ENCODE results near the gene DYNLT4. TPM values are rescaled to one million over a fixed set of nuclear protein-coding genes. Genes with fewer than 3 reads are reported as not detected.

DYNLT4 gene
- 0.32 TPM in 1 of 2 replicates, not detected in the other for total RNA-seq

GRCh38 chr1:44806704-44807363 is at the start of gene DYNLT4:
Gene DYNLT4, minus strand, starts transcription at chr1:44807351. Its CDS starts 683 bp downstream, at chr1:44806668.
- H3K36me3 Mint-ChIP-seq (ENCODE audit: low read depth): peaks cover 84% of the 10 kb centered on the region
- no peak for DNase-seq (ENCODE audit: low spot score)
- H3K4me1 Mint-ChIP-seq (ENCODE audit: low read depth): peaks cover 69% of the 10 kb centered on the region
- H3K4me3 Mint-ChIP-seq (ENCODE audit: low read depth): peak within 1 kb of the TSS; percentile 75
- no peaks in the 10 kb centered on the region for H3K9me3 Mint-ChIP-seq
- no peaks in the 10 kb centered on the region for H3K27me3 Mint-ChIP-seq (ENCODE audit: low read depth)
- peak within 1 kb of the TSS; percentile 99 for H3K27ac Mint-ChIP-seq
- intact Hi-C loops (cut with micrococcal nuclease): loop anchor here (1.0 to 10.0 kb wide), 7 partner anchors 13 to 878 kb away; partner anchors contain the start of genes ARMH1, GPBP1L1, NASP and TESK2

- Mint-ChIP-seq H3K4me3 (ENCODE audit: low read depth) (no peak overlapping the region), H3K9me3 (no peaks in the 10 kb centered on the region), H3K27ac (no peak overlapping the region), H3K4me1 (ENCODE audit: low read depth) (peaks cover 4% of the 10 kb centered on the region), H3K27me3 (ENCODE audit: low read depth) (no peaks in the 10 kb centered on the region), H3K36me3 (ENCODE audit: low read depth) (peaks cover 22% of the 10 kb centered on the region)
- intact Hi-C loops (cut with micrococcal nuclease): no loop called here
- no peak for DNase-seq (ENCODE audit: low spot score)
These were observed 48.6 kb upstream of the DYNLT4 start for GRCh38 chr1:44855742-44856141.

- intact Hi-C loops (cut with micrococcal nuclease): no loop called here
- Mint-ChIP-seq H3K27me3 (ENCODE audit: low read depth) (no peaks in the 10 kb centered on the region), H3K27ac (no peak overlapping the region), H3K36me3 (ENCODE audit: low read depth) (peaks cover 19% of the 10 kb centered on the region), H3K4me3 (ENCODE audit: low read depth) (no peak overlapping the region), H3K9me3 (no peaks in the 10 kb centered on the region), H3K4me1 (ENCODE audit: low read depth) (no peaks in the 10 kb centered on the region)
- DNase-seq (ENCODE audit: low spot score): no peak
These were observed 47.8 kb upstream of the DYNLT4 start for GRCh38 chr1:44854970-44855369.

DNA sequence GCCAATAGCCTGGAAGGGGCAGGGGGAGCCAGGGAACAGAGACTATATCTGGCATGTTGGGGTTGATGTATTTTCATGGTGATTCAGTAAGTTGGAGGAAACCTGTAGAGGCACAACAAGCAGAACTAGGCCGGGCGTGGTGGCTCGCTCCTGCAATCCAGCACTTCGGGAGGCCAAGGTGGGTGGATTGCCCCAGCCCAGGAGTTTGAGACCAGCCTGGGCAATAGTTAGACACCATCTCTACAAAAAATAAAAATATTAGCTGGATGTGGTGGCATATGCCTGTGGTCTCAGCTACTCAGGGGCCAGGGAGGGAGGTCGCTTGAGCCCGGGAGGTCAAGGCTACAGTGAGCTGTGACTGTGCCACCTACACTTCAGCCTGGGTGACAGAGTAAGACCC is 46.0 kb upstream of the DYNLT4 start:
- no peak for DNase-seq (ENCODE audit: low spot score)
- H3K27ac Mint-ChIP-seq: no peak overlapping the region
- no peaks in the 10 kb centered on the region for H3K9me3 Mint-ChIP-seq
- peaks cover 2% of the 10 kb centered on the region for H3K4me1 Mint-ChIP-seq (ENCODE audit: low read depth)
- peaks cover 19% of the 10 kb centered on the region for H3K36me3 Mint-ChIP-seq (ENCODE audit: low read depth)
- intact Hi-C loops (cut with micrococcal nuclease): no loop called here
- no peaks in the 10 kb centered on the region for H3K27me3 Mint-ChIP-seq (ENCODE audit: low read depth)
- H3K4me3 Mint-ChIP-seq (ENCODE audit: low read depth): no peak overlapping the region

GRCh38 chr1:44851308-44851707 is 44.2 kb upstream of the DYNLT4 start:
- Mint-ChIP-seq H3K27ac (no peak overlapping the region), H3K4me3 (ENCODE audit: low read depth) (no peak overlapping the region)

GRCh38 chr1:44849575-44850132 is 42.5 kb upstream of the DYNLT4 start:
- intact Hi-C loops (cut with micrococcal nuclease): no loop called here
- peaks cover 2% of the 10 kb centered on the region for H3K27me3 Mint-ChIP-seq (ENCODE audit: low read depth)
- peaks cover 15% of the 10 kb centered on the region for H3K36me3 Mint-ChIP-seq (ENCODE audit: low read depth)
- peak overlapping the region; percentile 18 for H3K27ac Mint-ChIP-seq
- peaks cover 2% of the 10 kb centered on the region for H3K4me1 Mint-ChIP-seq (ENCODE audit: low read depth)
- H3K9me3 Mint-ChIP-seq: no peaks in the 10 kb centered on the region
- DNase-seq (ENCODE audit: low spot score): no peak
- H3K4me3 Mint-ChIP-seq (ENCODE audit: low read depth): no peak overlapping the region

More at GRCh38 chr1:44851308-44851707, 44.2 kb upstream of the DYNLT4 start:
- Mint-ChIP-seq H3K36me3 (ENCODE audit: low read depth) (peaks cover 10% of the 10 kb centered on the region), H3K4me1 (ENCODE audit: low read depth) (peaks cover 2% of the 10 kb centered on the region), H3K9me3 (no peaks in the 10 kb centered on the region), H3K27me3 (ENCODE audit: low read depth) (no peaks in the 10 kb centered on the region)
- no peak for DNase-seq (ENCODE audit: low spot score)
- intact Hi-C loops (cut with micrococcal nuclease): no loop called here

DNA sequence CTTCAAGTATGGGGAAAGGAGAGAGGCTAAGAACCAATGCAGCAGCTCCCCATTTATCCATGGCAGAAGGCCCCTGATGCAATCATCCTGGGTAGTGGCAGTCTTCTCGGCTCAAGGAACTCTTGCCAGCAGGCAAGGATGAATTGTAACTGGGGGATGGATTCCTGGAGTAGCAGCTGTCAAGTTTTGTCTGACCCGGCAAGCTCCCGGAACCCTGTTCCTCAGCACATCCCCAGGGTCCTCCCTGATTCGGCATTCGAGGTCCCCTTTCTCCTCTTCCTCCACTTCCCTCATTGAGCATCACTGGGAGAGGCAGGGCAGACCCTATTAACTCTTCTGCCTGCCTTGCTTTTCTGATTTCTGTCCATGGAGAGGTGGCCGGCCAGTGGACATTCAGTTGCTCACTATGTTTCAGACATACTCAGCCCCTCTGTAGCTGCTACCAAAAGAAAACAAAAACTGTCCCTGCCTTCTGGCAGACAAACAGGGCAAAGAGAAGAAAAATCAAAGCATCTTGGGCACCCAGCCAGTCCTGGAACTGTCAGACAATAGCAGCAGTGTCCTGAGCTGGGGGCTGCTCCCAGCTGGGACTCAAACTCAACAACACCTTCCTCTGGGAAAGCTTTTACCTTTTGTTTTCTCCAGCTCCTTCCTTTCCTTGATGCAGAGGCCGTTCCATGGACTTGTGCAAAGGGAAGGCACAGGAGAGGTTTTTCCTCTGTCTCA is 41.5 kb upstream of the DYNLT4 start:
- no peak for DNase-seq (ENCODE audit: low spot score)
- intact Hi-C loops (cut with micrococcal nuclease): no loop called here
- H3K36me3 Mint-ChIP-seq (ENCODE audit: low read depth): peaks cover 16% of the 10 kb centered on the region
- no peaks in the 10 kb centered on the region for H3K9me3 Mint-ChIP-seq
- H3K27me3 Mint-ChIP-seq (ENCODE audit: low read depth): peaks cover 9% of the 10 kb centered on the region
- H3K4me3 Mint-ChIP-seq (ENCODE audit: low read depth): no peak overlapping the region
- peaks cover 2% of the 10 kb centered on the region for H3K4me1 Mint-ChIP-seq (ENCODE audit: low read depth)
- H3K27ac Mint-ChIP-seq: no peak overlapping the region

DNA sequence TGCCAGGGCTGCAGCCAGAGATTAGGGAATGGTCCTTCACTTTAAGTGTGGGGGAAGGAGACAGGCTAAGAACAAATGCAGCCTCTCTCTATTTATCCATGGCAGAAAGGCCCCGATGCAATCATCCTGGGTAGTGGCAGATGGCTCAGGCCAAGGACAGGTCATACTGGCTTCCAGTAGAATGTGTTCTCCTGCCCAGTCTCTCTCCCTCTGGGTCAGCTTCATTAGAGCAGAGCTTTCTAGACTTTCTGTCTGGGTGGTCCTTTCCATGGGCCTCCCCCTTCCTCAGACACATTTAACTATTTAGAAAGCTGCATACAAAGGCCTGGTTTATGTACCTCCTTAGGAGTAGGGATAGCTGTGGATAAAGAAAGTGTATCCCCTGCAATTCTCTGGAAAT is 40.7 kb upstream of the DYNLT4 start:
- Mint-ChIP-seq H3K4me3 (ENCODE audit: low read depth) (no peak overlapping the region), H3K27me3 (ENCODE audit: low read depth) (peaks cover 9% of the 10 kb centered on the region), H3K9me3 (no peaks in the 10 kb centered on the region), H3K27ac (no peak overlapping the region), H3K36me3 (ENCODE audit: low read depth) (peaks cover 14% of the 10 kb centered on the region), H3K4me1 (ENCODE audit: low read depth) (peaks cover 2% of the 10 kb centered on the region)
- intact Hi-C loops (cut with micrococcal nuclease): no loop called here
- DNase-seq (ENCODE audit: low spot score): no peak

- intact Hi-C loops (cut with micrococcal nuclease): no loop called here
- peaks cover 2% of the 10 kb centered on the region for H3K4me1 Mint-ChIP-seq (ENCODE audit: low read depth)
- no peak overlapping the region for H3K4me3 Mint-ChIP-seq (ENCODE audit: low read depth)
- no peak for DNase-seq (ENCODE audit: low spot score)
- H3K9me3 Mint-ChIP-seq: no peaks in the 10 kb centered on the region
- no peak overlapping the region for H3K27ac Mint-ChIP-seq
- H3K27me3 Mint-ChIP-seq (ENCODE audit: low read depth): peaks cover 17% of the 10 kb centered on the region
- H3K36me3 Mint-ChIP-seq (ENCODE audit: low read depth): peaks cover 12% of the 10 kb centered on the region
These were observed 39.8 kb upstream of the DYNLT4 start for GRCh38 chr1:44846985-44847384.

DNA sequence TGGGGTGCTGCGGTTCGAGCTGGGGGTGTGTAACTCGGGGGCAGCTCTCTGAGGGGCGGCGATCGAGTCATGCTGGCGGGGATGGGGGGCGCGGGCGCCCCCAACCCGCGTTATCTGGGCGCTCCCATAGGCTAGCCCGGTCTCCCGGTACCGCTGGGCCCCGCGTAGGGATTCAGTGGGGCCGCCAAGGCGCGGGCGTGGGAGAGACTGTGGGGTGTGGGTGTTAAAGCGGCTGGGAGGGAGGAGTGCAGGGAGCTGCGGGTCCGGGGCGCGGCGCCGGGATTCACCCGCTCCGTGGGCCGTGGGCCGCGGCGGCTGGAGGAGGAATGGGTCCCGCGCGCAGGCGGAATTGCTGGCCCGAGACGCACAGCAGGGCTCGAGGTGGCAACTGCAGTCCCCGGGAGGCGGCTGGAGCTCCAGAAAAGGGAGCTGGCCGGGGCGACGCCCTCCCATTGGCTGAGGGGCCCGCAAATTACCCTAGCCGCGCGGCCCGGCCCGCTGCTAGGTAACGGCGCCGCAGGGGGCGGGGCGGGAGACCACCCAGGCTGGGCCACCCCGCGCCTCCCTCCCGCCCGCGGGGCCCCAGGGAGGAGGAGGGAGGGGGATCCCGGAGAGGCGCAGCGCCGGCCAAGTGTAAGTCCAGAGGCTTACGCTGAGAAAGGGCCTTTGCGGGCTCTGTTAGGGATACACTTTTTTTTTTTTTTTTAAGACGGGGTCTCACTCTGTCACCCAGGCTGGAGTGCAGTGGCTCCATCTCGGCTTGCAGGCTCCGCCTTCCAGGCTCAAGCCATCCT is 35.9 kb upstream of the DYNLT4 start, which contains the start of gene PTCH2:
PTCH2 (minus strand) TSS at position 392 of the 794 bp plus-strand sequence; CDS start at position 71, 321 bp downstream.
- no peak for DNase-seq (ENCODE audit: low spot score)
- no peak within 1 kb of the TSS for H3K27ac Mint-ChIP-seq
- H3K27me3 Mint-ChIP-seq (ENCODE audit: low read depth): peaks cover 26% of the 10 kb centered on the region
- intact Hi-C loops (cut with micrococcal nuclease): no loop called here
- no peaks in the 10 kb centered on the region for H3K9me3 Mint-ChIP-seq
- H3K4me1 Mint-ChIP-seq (ENCODE audit: low read depth): no peaks in the 10 kb centered on the region
- no peak within 1 kb of the TSS for H3K4me3 Mint-ChIP-seq (ENCODE audit: low read depth)
- peaks cover 12% of the 10 kb centered on the region for H3K36me3 Mint-ChIP-seq (ENCODE audit: low read depth)

DNA sequence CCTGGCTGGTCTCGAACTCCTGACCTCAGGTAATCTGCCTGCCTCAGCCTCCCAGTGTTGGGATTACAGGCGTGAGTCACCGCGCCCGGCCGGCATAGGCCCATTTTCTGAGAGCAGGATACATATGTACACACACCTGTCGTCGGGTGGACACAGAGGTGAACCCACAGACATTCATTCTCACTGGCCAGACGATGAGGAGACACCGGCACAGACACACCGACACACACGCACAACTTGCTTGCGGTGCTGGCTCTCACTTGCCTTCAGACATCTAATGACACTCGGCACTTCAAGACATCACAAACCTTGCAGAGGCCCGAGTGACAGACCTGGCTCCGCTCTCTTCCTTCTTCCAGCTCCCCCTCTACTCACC is 35.3 kb upstream of the DYNLT4 start:
- DNase-seq (ENCODE audit: low spot score): no peak
- Mint-ChIP-seq H3K4me3 (ENCODE audit: low read depth) (no peak overlapping the region), H3K27me3 (ENCODE audit: low read depth) (peaks cover 26% of the 10 kb centered on the region), H3K9me3 (no peaks in the 10 kb centered on the region), H3K4me1 (ENCODE audit: low read depth) (no peaks in the 10 kb centered on the region), H3K27ac (no peak overlapping the region), H3K36me3 (ENCODE audit: low read depth) (peaks cover 12% of the 10 kb centered on the region)
- intact Hi-C loops (cut with micrococcal nuclease): no loop called here

DNA sequence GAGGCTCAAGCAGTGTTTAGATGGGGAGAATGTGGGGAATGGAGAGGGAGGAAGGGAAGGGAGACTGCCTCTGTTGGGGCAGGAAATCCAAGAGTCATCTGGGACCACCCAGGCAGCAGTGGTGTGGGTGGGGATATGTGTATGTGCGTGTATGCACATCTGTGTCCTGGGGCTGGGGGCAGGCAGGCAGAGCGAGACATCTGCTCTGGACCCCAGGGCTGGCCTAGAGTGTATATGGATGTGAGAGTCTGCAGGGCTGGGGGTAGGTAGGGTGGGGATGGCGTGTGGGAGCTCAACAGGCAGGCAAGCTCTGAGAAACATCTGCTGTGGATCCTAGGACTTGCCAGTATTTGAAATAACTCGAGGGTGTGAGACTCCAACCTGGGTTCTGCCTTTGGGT is 32.4 kb upstream of the DYNLT4 start:
- peaks cover 23% of the 10 kb centered on the region for H3K27me3 Mint-ChIP-seq (ENCODE audit: low read depth)
- H3K4me3 Mint-ChIP-seq (ENCODE audit: low read depth): no peak overlapping the region
- no peak for DNase-seq (ENCODE audit: low spot score)
- H3K4me1 Mint-ChIP-seq (ENCODE audit: low read depth): peaks cover 8% of the 10 kb centered on the region
- peaks cover under 1% of the 10 kb centered on the region for H3K36me3 Mint-ChIP-seq (ENCODE audit: low read depth)
- H3K9me3 Mint-ChIP-seq: no peaks in the 10 kb centered on the region
- intact Hi-C loops (cut with micrococcal nuclease): loop anchor here (5.0 kb wide), 1 partner anchor 148 kb away; the partner anchor contains the start of gene EIF2B3
- no peak overlapping the region for H3K27ac Mint-ChIP-seq

All from activated T-helper 2 cell treated with anti-CD3 and anti-CD28 coated beads, Interferon-gamma antibody, Interleukin-2, Interleukin-4, amounts not matched to agents 10 μg/mL and 5 μg/mL and 100 μg/mL, durations not matched to agents 14 hours and 24 hours and 36 hours (primary cell).